GM12874 (cell line): Measurements from ENCODE around the gene NRG3.

ENCODE experiments used
- TF ChIP-seq, protein P1 (sequence below): IDR thresholded peaks from 2 replicates; pipeline ENCODE4 v1.5.1; 2011; ENCODE audit warnings: low read depth, mild to moderate bottlenecking, control low read depth, low read length, moderate library complexity; ENCODE audit not compliant: insufficient read depth

Gene NRG3

DNA sequence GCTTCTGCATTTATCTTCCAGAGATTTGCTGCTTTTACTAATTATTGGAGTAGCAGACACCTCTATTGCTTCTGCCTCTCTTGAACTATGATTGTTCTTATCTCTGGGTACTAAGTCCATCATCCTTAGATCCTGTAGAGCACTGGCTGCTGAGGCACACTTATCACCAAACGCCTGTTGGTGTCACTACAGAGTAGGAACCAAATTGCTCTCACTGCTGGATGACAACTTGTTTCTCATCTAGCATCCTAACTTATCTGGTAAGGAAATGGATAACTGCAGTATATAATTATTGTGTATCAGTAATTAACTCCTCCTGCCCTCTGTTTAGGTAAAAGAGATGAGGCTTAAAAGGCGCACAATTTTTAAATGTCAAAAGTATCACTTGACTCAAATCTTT lies 1059.4 kb downstream of the NRG3 start:
- TF ChIP-seq, protein P1, sequence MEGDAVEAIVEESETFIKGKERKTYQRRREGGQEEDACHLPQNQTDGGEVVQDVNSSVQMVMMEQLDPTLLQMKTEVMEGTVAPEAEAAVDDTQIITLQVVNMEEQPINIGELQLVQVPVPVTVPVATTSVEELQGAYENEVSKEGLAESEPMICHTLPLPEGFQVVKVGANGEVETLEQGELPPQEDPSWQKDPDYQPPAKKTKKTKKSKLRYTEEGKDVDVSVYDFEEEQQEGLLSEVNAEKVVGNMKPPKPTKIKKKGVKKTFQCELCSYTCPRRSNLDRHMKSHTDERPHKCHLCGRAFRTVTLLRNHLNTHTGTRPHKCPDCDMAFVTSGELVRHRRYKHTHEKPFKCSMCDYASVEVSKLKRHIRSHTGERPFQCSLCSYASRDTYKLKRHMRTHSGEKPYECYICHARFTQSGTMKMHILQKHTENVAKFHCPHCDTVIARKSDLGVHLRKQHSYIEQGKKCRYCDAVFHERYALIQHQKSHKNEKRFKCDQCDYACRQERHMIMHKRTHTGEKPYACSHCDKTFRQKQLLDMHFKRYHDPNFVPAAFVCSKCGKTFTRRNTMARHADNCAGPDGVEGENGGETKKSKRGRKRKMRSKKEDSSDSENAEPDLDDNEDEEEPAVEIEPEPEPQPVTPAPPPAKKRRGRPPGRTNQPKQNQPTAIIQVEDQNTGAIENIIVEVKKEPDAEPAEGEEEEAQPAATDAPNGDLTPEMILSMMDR = peak; percentile 35; the same call in 1 of the 2 replicates

DNA sequence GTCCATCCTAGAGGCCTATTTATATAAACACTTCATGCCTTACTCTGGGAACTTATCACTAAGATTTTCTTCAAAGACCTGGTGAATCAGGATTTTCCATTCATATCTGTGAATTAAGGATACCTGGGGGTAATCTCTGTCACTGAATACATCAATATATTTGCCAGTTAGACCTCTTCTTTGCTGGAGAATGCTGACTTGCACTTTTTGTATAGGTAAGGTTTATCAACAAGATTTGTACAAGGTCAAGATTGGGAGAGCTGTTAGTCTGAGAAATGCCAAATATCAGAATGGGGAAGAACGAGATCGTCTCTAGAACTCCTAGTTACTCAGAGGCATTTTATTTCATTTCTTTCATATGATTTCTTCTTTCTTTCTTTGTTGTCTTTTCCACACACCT lies 1060.0 kb downstream of the NRG3 start:
- TF ChIP-seq, protein P1 = no peak

DNA sequence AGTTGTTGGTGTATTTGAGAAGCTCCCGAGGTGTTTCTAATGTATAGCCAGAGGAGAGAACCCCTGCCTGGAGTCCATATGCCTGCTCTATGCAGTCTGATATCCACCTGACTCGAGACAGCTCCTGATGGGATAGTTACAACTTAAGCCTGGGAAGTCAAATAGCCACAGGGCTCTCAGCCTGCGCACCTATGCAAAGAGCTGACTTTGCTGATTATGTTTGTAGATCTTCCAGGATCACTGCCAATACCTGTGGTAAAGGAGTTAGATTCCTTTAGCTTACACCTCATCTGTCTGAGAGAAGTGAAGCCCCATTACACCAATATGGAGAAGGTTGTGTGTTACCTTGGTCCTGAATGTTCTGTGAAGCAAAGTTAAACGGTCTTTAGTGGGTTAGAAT lies 1063.3 kb downstream of the NRG3 start:
- TF ChIP-seq, protein P1 = no peak

DNA sequence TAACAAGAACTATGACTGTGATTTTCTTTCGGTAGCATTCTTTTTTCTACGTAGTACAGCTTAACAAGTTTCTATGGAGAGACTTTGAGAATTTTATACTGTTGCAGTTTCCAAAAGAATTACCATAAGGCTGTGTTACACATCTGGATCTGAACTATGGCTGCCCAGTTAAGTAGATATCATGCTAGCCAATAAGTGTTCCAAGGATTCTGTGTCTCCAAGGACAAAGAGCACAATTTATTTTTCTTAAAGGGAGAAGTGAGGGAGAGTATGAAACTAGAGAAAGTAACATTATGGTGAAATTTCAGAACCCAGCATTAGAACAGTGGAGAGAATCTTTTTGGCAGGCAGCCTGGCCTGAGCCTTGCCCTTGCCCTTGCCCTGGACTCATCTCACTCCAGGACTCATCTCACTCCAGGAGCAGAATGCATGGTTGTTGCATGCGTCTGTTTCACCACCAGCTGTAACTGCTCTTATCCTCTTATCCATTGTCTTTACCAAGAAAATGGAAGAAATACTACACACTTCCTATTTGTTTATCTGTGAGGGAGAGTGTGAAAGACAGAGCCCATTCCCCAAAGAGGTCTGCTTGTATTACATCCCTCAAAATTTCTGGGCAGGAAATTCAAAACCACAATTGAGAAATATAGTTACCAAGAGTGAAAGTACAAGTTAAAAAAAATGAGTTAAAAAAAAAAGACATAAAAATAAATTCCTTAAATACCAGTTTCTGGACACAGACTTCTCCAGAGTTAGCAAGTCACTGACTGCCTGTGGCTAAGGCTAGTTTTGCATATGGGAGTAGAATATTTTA lies 1067.5 kb downstream of the NRG3 start:
- TF ChIP-seq, protein P1 = no peak

DNA sequence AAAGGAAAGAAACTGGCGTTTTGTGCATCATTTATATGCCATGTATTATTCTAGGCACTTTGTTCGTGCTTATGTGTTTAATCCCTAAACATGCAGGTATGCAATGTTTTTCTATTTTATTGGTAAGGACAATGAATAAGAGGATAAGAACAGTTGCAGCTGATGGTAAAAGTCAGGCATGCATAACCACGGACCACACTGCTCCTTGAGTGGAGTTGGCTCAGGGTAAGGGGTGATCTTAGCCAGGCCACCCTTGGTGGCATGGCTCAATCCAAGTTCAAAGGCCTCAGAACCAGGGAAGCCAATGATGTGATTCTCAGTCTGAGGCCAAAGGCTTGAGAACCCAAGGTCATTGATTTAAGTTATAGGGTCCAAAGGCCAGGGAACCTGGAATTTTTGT lies 1068.1 kb downstream of the NRG3 start:
- TF ChIP-seq, protein P1 = no peak

DNA sequence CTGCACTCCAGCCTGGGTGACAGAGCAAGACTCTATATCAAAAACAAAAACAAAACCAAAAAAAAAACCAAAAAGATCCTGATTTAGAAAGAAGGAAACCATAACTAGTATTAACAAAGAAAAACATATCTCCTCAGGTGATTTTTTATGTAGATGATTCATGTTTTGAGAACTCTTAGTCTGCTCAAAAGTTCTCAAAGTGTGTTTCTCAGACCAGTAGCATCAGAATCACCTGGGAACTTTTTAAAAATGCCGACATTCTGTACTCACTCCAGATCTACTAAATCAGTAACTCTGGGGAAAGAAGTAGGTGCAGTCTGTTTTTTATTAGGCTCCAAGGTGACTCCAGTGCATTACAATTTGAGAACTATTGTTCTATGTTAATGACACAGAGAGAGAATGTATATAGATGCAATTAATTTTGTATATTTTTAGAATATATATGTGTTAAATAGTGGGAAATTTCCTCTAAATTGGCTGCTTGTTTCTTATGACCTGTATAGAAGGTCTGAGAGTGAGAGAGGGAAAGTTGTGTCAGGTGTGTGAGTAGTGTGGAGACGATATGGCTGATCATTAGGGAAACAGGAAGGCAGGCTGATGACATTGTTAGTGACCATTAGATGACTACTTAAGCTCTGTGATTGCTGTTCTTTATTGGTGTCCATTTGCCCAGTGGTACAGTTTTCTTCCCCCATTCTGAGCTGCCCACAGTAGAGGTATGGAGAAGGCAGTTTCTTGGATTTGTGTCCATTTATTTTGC lies 1075.0 kb downstream of the NRG3 start:
- TF ChIP-seq, protein P1 = no peak

DNA sequence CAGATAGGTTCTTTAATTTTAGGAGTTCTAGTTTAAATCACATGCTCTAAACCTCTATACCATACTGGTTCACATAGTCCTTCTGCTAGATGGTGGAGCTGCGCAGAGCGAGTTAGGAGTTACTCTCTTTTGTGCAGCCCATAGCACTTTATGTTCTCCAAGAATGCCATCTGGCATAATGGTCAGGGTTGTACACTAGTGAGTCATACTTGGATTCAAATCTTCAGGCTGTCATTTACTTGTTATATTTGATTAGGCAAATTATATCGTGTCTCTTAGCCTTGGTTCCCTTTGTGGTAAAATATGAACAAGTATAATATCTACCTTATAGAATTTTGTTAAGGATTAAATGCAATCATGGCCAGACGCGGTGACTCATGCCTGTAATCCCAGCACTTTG lies 1078.3 kb downstream of the NRG3 start:
- TF ChIP-seq, protein P1 = no peak
